H1 (cell line): ENCODE measurements around the gene ITSN1. TPM values are rescaled to one million over a fixed set of nuclear protein-coding genes. Genes with fewer than 3 reads are reported as not detected.

ENCODE experiments used
- CTCF ChIA-PET: fragments of 300-600 bp; sonication (Branson Sonifier 250); formaldehyde crosslinking; loops from one replicate; lab custom pipeline; 2021; ENCODE audit not compliant: partially characterized antibody; lab: Charles Lee
- POLR2A ChIA-PET: fragments of 300-600 bp; sonication (Branson Sonifier 250); formaldehyde crosslinking; loops from one replicate; lab custom pipeline; 2021; ENCODE audit warnings: inconsistent platforms; ENCODE audit not compliant: partially characterized antibody; lab: Charles Lee
- DNase-seq, 2 experiments: peaks; one replicate each; pipeline versions ENCODE4 v3.0.0 to v3.0.0-alpha.2; 2010 to 2022; ENCODE audit warnings: low spot score in 2 of 2, low read depth in 1 of 2, mixed read lengths in 1 of 2
- FAIRE-seq: peaks from 2 replicates; lab custom pipeline; 2011; peaks lifted over from hg19 to GRCh38; lab: Jason Lieb, UNC
- H2AFZ ChIP-seq: 2 replicates; pipeline ENCODE4 v1.8.1; 2012; ENCODE audit warnings: low read length, inconsistent platforms
- H2AK5ac ChIP-seq: 2 replicates; pipeline ENCODE4 v1.6.1; 2013; ENCODE audit warnings: low read depth, low read length
- H2BK120ac ChIP-seq: replicated peaks from 2 replicates; pipeline ENCODE3; 2013; ENCODE audit warnings: low read depth, low read length, inconsistent platforms
- H2BK12ac ChIP-seq: 2 replicates; pipeline ENCODE4 v1.6.1; 2013; ENCODE audit warnings: low read depth, low read length
- H2BK15ac ChIP-seq: 2 replicates; pipeline ENCODE4 v1.6.1; 2013; ENCODE audit warnings: low read length
- H2BK20ac ChIP-seq: 2 replicates; pipeline ENCODE4 v1.6.1; 2013; ENCODE audit warnings: low read length
- H2BK5ac ChIP-seq: 2 replicates; pipeline ENCODE4 v1.6.1; 2013; ENCODE audit warnings: low read depth, low read length
- H3K14ac ChIP-seq: 2 replicates; pipeline ENCODE4 v1.6.1; 2013; ENCODE audit warnings: inconsistent platforms; ENCODE audit not compliant: insufficient read length
- H3K18ac ChIP-seq: 2 replicates; pipeline ENCODE4 v1.6.1; 2013; ENCODE audit warnings: low read length; ENCODE audit errors: extremely low read depth
- H3K23ac ChIP-seq: 2 replicates; pipeline ENCODE4 v1.6.1; 2013; ENCODE audit warnings: inconsistent platforms; ENCODE audit not compliant: insufficient read length
- H3K23me2 ChIP-seq: 2 replicates; pipeline ENCODE4 v1.6.1; 2013; ENCODE audit warnings: low read depth, low read length
- H3K27ac ChIP-seq: 2 replicates; pipeline ENCODE4 v1.6.1; 2011; ENCODE audit warnings: low read depth, low read length, inconsistent platforms
- H3K27me3 ChIP-seq, 4 experiments: replicated peaks in 1 of 4; 1 replicate in 1 of 4; 2 replicates in 3 of 4; pipeline versions ENCODE4 v1.6.1 to v1.8.1; 2011 to 2013; ENCODE audit warnings: low read length in 3 of 4, mild to moderate bottlenecking in 3 of 4, inconsistent platforms in 2 of 4, mixed read lengths in 2 of 4, moderate library complexity in 1 of 4; ENCODE audit not compliant: control insufficient read depth in 3 of 4, insufficient read depth in 3 of 4; ENCODE audit errors: extremely low read depth in 1 of 4
- H3K36me3 ChIP-seq, 4 experiments: 2 replicates each; pipeline versions ENCODE4 v1.6.1 to v1.8.1; 2011 to 2013; ENCODE audit warnings: mild to moderate bottlenecking in 4 of 4, low read length in 3 of 4, moderate library complexity in 2 of 4, control low read depth in 1 of 4, inconsistent platforms in 1 of 4; ENCODE audit not compliant: insufficient read depth in 4 of 4, control insufficient read depth in 2 of 4
- H3K4ac ChIP-seq: replicated peaks from 2 replicates; pipeline ENCODE3; 2013; ENCODE audit warnings: low read length, low read depth, mixed read lengths, inconsistent platforms; ENCODE audit not compliant: insufficient read length
- H3K4me1 ChIP-seq, 4 experiments: replicated peaks in 1 of 4; 1 replicate in 1 of 4; 2 replicates in 3 of 4; pipeline versions ENCODE4 v1.6.1 to v1.8.1; 2011 to 2013; ENCODE audit warnings: low read length in 3 of 4, inconsistent platforms in 2 of 4, mixed read lengths in 1 of 4; ENCODE audit not compliant: insufficient read depth in 4 of 4, control insufficient read depth in 3 of 4
- H3K4me2 ChIP-seq, 2 experiments: 2 replicates each; pipeline versions ENCODE4 v1.6.1 to v1.8.1; 2011 to 2013; ENCODE audit warnings: low read depth in 2 of 2, low read length in 2 of 2, control low read depth in 1 of 2, inconsistent platforms in 1 of 2, mild to moderate bottlenecking in 1 of 2; ENCODE audit not compliant: insufficient read depth in 1 of 2
- H3K4me3 ChIP-seq, 4 experiments: fragments of 200-600, 300-600 bp in 1 of 4; sonication (generic), shearing (Covaris generic), sonication (Bioruptor Twin) in 1 of 4; 2 replicates each; pipeline versions ENCODE4 v1.5.1 to v1.8.1; 2011 to 2016; ENCODE audit warnings: low read length in 4 of 4, low read depth in 3 of 4, control low read depth in 2 of 4, inconsistent platforms in 2 of 4, mild to moderate bottlenecking in 2 of 4, mixed read lengths in 1 of 4, moderate library complexity in 1 of 4; ENCODE audit not compliant: insufficient read depth in 2 of 4; ENCODE audit errors: extremely low read depth in 1 of 4
- H3K56ac ChIP-seq: replicated peaks from 2 replicates; pipeline ENCODE3; 2013; ENCODE audit warnings: low read depth, mild to moderate bottlenecking, mixed read lengths, low read length, inconsistent platforms; ENCODE audit not compliant: insufficient read length
- H3K79me1 ChIP-seq: 2 replicates; pipeline ENCODE4 v1.6.1; 2013; ENCODE audit warnings: low read depth, low read length, control low read depth
- H3K79me2 ChIP-seq, 2 experiments: 2 replicates each; pipeline versions ENCODE4 v1.6.1 to v1.8.1; 2012 to 2013; ENCODE audit warnings: low read length in 2 of 2, mild to moderate bottlenecking in 2 of 2, inconsistent platforms in 1 of 2; ENCODE audit not compliant: insufficient read depth in 2 of 2, control insufficient read depth in 1 of 2
- H3K9ac ChIP-seq, 4 experiments: replicated peaks in 1 of 4; 1 replicate in 1 of 4; 2 replicates in 3 of 4; pipeline versions ENCODE4 v1.6.1 to v1.8.1; 2011 to 2013; ENCODE audit warnings: low read depth in 3 of 4, low read length in 3 of 4, control low read depth in 2 of 4, mild to moderate bottlenecking in 2 of 4, moderate library complexity in 2 of 4, inconsistent platforms in 1 of 4; ENCODE audit errors: extremely low read depth in 1 of 4
- H3K9me3 ChIP-seq, 2 experiments: 2 replicates each; pipeline versions ENCODE4 v1.6.1 to v1.8.1; 2012 to 2013; ENCODE audit warnings: mild to moderate bottlenecking in 2 of 2, moderate library complexity in 2 of 2, control low read depth in 1 of 2, inconsistent platforms in 1 of 2, low read depth in 1 of 2, low read length in 1 of 2, mixed read lengths in 1 of 2; ENCODE audit not compliant: insufficient read depth in 2 of 2
- H4K20me1 ChIP-seq, 2 experiments: replicated peaks in 1 of 2; 2 replicates each; pipeline versions ENCODE3 to v1.8.1; 2011 to 2013; ENCODE audit warnings: inconsistent platforms in 2 of 2, low read length in 2 of 2, mild to moderate bottlenecking in 1 of 2; ENCODE audit not compliant: insufficient read depth in 2 of 2, control insufficient read depth in 1 of 2
- H4K5ac ChIP-seq: 2 replicates; pipeline ENCODE4 v1.6.1; 2013; ENCODE audit warnings: low read length, low read depth, mixed read lengths, inconsistent platforms; ENCODE audit not compliant: insufficient read length
- H4K8ac ChIP-seq: 2 replicates; pipeline ENCODE4 v1.8.0; 2013; ENCODE audit warnings: mild to moderate bottlenecking, moderate library complexity, low read length, inconsistent platforms; ENCODE audit not compliant: insufficient read depth; ENCODE audit errors: extremely low read depth
- H4K91ac ChIP-seq: replicated peaks from 2 replicates; pipeline ENCODE3; 2013; ENCODE audit warnings: low read length, mixed read lengths, inconsistent platforms; ENCODE audit not compliant: insufficient read length
- ASH2L ChIP-seq: fragments of 200-600, 300-600 bp; sonication (generic); IDR thresholded peaks from one replicate; pipeline ENCODE4 v1.7.1; 2017; ENCODE audit warnings: low read length
- ATF2 ChIP-seq: IDR thresholded peaks from 2 replicates; pipeline ENCODE4 v1.6.1; 2012; ENCODE audit warnings: low read length, inconsistent platforms
- CBX5 ChIP-seq: fragments of 300-800, 300-1000 bp; sonication (generic); IDR thresholded peaks from 2 replicates; pipeline ENCODE4 v1.7.1; 2016; ENCODE audit warnings: antibody characterized with exemption, low read length, low read depth
- CBX8 ChIP-seq: fragments of 300-800, 300-1000 bp; sonication (generic); IDR thresholded peaks from 2 replicates; pipeline ENCODE4 v1.7.1; 2016; ENCODE audit warnings: low read depth, low read length, borderline replicate concordance
- E2F6 ChIP-seq: IDR thresholded peaks from 2 replicates; pipeline ENCODE4 v1.6.1; 2012; ENCODE audit warnings: inconsistent platforms
- JUN ChIP-seq: IDR thresholded peaks from 2 replicates; pipeline ENCODE4 v1.6.1; 2011; ENCODE audit warnings: low read depth, mild to moderate bottlenecking, improper control_type of control experiment, low read length
- NRF1 ChIP-seq: IDR thresholded peaks from 2 replicates; pipeline ENCODE4 v1.6.1; 2011; ENCODE audit warnings: mild to moderate bottlenecking, low read depth, low read length, improper control_type of control experiment
- POLR2A ChIP-seq, 2 experiments: IDR thresholded peaks; 1 replicate in 1 of 2; 2 replicates in 1 of 2; pipeline ENCODE4 v1.6.1; 2011; ENCODE audit warnings: low read depth in 2 of 2, low read length in 2 of 2, mild to moderate bottlenecking in 2 of 2; ENCODE audit errors: control extremely low read depth in 1 of 2
- RBBP5 ChIP-seq: IDR thresholded peaks from 2 replicates; pipeline ENCODE4 v1.7.1; 2012; ENCODE audit warnings: low read depth, mild to moderate bottlenecking, inconsistent platforms, low read length, moderate library complexity, borderline replicate concordance
- TAF1 ChIP-seq: IDR thresholded peaks from 2 replicates; pipeline ENCODE4 v1.6.1; 2011; ENCODE audit warnings: mild to moderate bottlenecking, low read depth, low read length
- TBP ChIP-seq: IDR thresholded peaks from 2 replicates; pipeline ENCODE4 v1.6.1; 2011; ENCODE audit warnings: low read depth, low read length, improper control_type of control experiment
- TCF12 ChIP-seq: IDR thresholded peaks from 2 replicates; pipeline ENCODE4 v1.6.1; 2011; ENCODE audit warnings: low read depth, mild to moderate bottlenecking, low read length
- TEAD4 ChIP-seq: IDR thresholded peaks from 2 replicates; pipeline ENCODE4 v1.6.1; 2012; ENCODE audit warnings: low read depth, low read length, inconsistent platforms, mixed read lengths
- YY1 ChIP-seq: IDR thresholded peaks from 2 replicates; pipeline ENCODE4 v1.6.1; 2011; ENCODE audit warnings: low read depth, mild to moderate bottlenecking, low read length
- WGBS, 2 experiments: shearing (Covaris generic) in 1 of 2; methylation state at CpG; one replicate each; pipeline versions ENCODE4 v1.1.6 to v1.1.7; 2013 to 2015; ENCODE audit warnings: low lambda C conversion rate in 2 of 2, mixed read lengths in 2 of 2, inconsistent platforms in 1 of 2, low coverage in 1 of 2, missing lambda C conversion rate in 1 of 2; ENCODE audit not compliant: insufficient replicate concordance in 2 of 2, insufficient coverage in 1 of 2, insufficient read length in 1 of 2; ENCODE audit errors: extremely low coverage in 1 of 2, missing lambda C conversion rate in 1 of 2; 5-methylcytosine and 5-hydroxymethylcytosine counted together
- polyA plus RNA-seq, 7 experiments: library from polyadenylated mRNA; depleted of rRNA in 3 of 7; stranded (reverse) in 5 of 7; unstranded in 2 of 7; fragments of >200 nt in 5 of 7; fragments of 200-250 nt in 2 of 7; gene quantifications; 1 replicate in 5 of 7; 2 replicates in 1 of 7; 4 replicates in 1 of 7; pipeline versions ENCODE4 v1.2.1 to v1.2.3, GENCODE V29; 2011 to 2013; ENCODE audit warnings: missing spikeins in 2 of 7, mixed read lengths in 2 of 7
- total RNA-seq: library from RNA; stranded (reverse); fragmentation: NEBNext Ultra II Directional; extraction: Animal tissue kit (Norgen Biotek cat#: 25700); gene quantifications from 2 replicates; pipeline ENCODE4 v1.2.1, GENCODE V29; 2021

The ITSN1 gene
- total and polyA plus RNA-seq, 2 of the 8 experiments (the other 6 are each of a cell fraction or from before 2014, with no cell fraction given) = 60.8 to 78.1 TPM

DNA sequence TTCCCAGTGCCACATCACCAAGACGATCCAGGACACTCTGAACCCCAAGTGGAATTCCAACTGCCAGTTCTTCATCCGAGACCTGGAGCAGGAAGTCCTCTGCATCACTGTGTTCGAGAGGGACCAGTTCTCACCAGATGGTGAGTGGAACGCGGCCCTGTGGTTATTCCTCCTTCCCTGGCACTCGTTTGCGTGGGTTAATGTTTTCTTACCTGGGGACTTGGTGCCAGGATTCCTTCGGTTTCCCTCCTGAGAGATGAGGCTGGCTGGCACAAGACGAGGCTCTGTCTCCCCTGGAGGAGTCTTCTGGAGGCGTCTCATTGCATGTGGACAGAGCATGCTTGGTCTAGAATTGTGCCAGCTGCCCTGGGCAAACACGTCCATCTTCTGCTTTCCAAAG lies 244.0 kb downstream of the ITSN1 start:
- Histone ChIP-seq H2BK12ac (no peak overlapping the region), H3K23ac (no peak overlapping the region), H2AFZ (no peak overlapping the region)
- TF ChIP-seq TEAD4 = no peak
- no peak for TF ChIP-seq POLR2A (IDR thresholded peaks at IDR 0.05; ENCODE audit: control extremely low read depth in 1 of 2, low read depth in 2 of 2, low read length in 2 of 2)
- TF ChIP-seq E2F6 = no peak
- TF ChIP-seq CBX5 = no peak
- no peak for TF ChIP-seq ATF2
- TF ChIP-seq YY1 = no peak
- TF ChIP-seq NRF1 = no peak
- TF ChIP-seq RBBP5 = no peak
- TF ChIP-seq TBP = no peak
- TF ChIP-seq ASH2L = no peak
- TF ChIP-seq JUN = no peak
- no peak for TF ChIP-seq TCF12
- TF ChIP-seq TAF1 = no peak
- TF ChIP-seq CBX8 = no peak

More for the DNA sequence above, 244.0 kb downstream of the ITSN1 start:
- Histone ChIP-seq H4K20me1 (no peaks in the 10 kb centered on the region), H3K18ac (no peak overlapping the region), H3K9ac (no peak overlapping the region), H2BK5ac (no peak overlapping the region), H3K9me3 (no peaks in the 10 kb centered on the region), H3K4ac (no peak overlapping the region), H4K5ac (no peak overlapping the region), H2AK5ac (no peak overlapping the region), H3K23me2 (no peaks in the 10 kb centered on the region), H3K14ac (no peak overlapping the region), H3K4me1 (peaks cover 0 to 6% (median 4%) of the 10 kb centered on the region in 4 experiments; a peak in 2 of 7 replicates), H3K27ac (no peak overlapping the region), H3K79me2 (no peaks in the 10 kb centered on the region), H3K36me3 (no peaks in the 10 kb centered on the region), H2BK120ac (no peak overlapping the region), H4K91ac (no peak overlapping the region), H3K79me1 (no peaks in the 10 kb centered on the region), H3K4me2 (no peak overlapping the region), H2BK20ac (no peak overlapping the region), H3K27me3 (no peaks in the 10 kb centered on the region), H3K56ac (no peak overlapping the region), H2BK15ac (no peak overlapping the region), H4K8ac (no peak overlapping the region), H3K4me3 (no peak overlapping the region)
- DNase-seq (no peak), FAIRE-seq (no peak)
- ChIA-PET CTCF (interaction anchor here (0.5 kb wide), 1 partner anchor 449 kb away, joined by 3 read pairs; no protein-coding TSS in a partner anchor), POLR2A (no interaction called here)
- 88% methylated on average over 11 of the region's 11 CpGs; no CpG with 5 or more reads in 1 of the 2 experiments for WGBS, 2 experiments
